NCI-H82 treated with DMSO at 0.1 percent for 48 hours (cell line): ENCODE data around the gene PDE1C.

Experiments used
- DNase-seq: peaks from one replicate; lab custom pipeline; 2025; ENCODE audit not compliant: unreplicated experiment; lab: John Stamatoyannopoulos, UW

PDE1C gene

GRCh38 chr7:31734456-31734855 is 335.8 kb downstream of the PDE1C start:
- no peak for DNase-seq

GRCh38 chr7:31729195-31729804 is 340.9 kb downstream of the PDE1C start:
- DNase-seq: no peak

GRCh38 chr7:31724696-31725095 is 345.5 kb downstream of the PDE1C start:
- DNase-seq: no peak

- DNase-seq: no peak
Measured at GRCh38 chr7:31720366-31720765, 349.8 kb downstream of the PDE1C start.

- no peak for DNase-seq
Measured at GRCh38 chr7:31716355-31716754, 353.9 kb downstream of the PDE1C start.

DNA sequence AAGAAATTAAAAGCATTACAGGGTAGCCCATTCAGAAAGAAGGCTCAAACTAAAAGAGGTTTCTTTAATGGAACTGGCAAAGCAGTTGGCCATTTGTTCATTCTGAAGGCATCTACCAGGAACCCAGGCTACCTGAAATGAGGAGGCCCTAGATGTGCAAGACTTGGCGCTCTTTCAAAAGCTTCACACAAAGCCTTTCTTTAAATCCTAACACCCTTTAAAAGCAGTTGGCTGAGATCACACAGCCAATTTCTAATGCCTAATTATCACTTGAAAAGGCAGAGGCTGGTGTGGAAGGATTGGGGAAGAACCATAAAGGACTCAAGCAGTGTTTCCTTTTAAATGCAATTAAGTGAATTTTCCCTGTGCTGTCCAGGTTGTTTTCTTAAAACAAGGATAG is 360.0 kb downstream of the PDE1C start:
- DNase-seq: no peak

GRCh38 chr7:31707089-31707488 is 363.1 kb downstream of the PDE1C start:
- DNase-seq: no peak

DNA sequence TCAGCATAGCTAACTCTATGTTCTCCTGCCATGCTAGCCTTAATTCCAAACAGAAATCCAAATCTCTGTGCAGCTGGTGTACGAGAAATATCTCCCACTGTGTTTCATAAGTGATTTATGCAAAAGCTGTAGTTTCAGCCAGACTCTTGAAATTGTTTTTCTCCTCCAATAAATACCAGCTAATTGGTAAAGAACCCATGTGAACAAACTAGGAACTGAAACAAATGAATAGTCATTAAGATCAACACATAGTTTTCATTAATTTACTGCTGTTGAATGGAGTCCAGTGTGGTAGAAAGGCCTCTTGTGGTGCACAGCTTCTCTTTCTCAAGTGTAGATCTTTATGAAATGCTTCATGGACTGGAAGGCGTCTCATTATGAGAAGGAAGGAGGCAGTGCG is 364.8 kb downstream of the PDE1C start:
- no peak for DNase-seq

DNA sequence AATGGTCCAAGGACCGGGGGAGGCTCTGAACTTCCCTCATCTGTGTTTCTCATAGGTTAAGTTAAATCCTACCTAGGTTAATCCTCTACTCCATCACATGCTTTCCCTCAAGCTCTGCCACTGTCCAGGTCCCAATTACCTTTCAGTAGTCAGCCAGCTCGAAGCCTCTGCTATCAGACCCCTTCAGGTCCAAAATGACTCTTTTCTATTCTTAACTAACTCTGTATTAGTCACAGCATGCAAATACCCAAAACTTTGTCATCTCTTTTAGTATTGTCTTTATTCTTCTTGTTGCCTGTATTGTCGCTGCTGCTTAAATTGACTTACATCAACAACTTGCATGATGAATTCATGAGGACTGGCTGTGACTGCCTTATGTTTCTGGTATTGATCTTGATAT is 367.9 kb downstream of the PDE1C start:
- DNase-seq: no peak
